HFFc6 (cell line): Measurements from ENCODE around the gene CRYBB3. TPM values are rescaled to one million over a fixed set of nuclear protein-coding genes. Genes with fewer than 3 reads are reported as not detected.

Experiments used
- DNase-seq: peaks from one replicate; pipeline ENCODE4 v3.0.0-alpha.2; 2018
- H3K27ac Mint-ChIP-seq: 2 replicates; pipeline ENCODE4 v1.8.0; 2020; ENCODE audit warnings: mild to moderate bottlenecking, mixed read lengths
- H3K27me3 Mint-ChIP-seq: 2 replicates; pipeline ENCODE4 v1.8.0; 2021; ENCODE audit warnings: mild to moderate bottlenecking, moderate library complexity, mixed read lengths; ENCODE audit not compliant: insufficient read depth
- H3K36me3 Mint-ChIP-seq: 2 replicates; pipeline ENCODE4 v1.8.0; 2021; ENCODE audit warnings: low read depth, mixed read lengths
- H3K4me1 Mint-ChIP-seq: 2 replicates; pipeline ENCODE4 v1.8.0; 2020; ENCODE audit warnings: low read depth, mixed read lengths
- H3K4me3 Mint-ChIP-seq: 2 replicates; pipeline ENCODE4 v1.8.0; 2020; ENCODE audit warnings: mild to moderate bottlenecking, moderate library complexity, mixed read lengths
- H3K9me3 Mint-ChIP-seq: 2 replicates; pipeline ENCODE4 v1.8.0; 2020; ENCODE audit warnings: mild to moderate bottlenecking, mixed read lengths
- total RNA-seq, 6 experiments: library from RNA; stranded (reverse); fragmentation: NEBNext Ultra II Directional; extraction: Animal tissue kit (Norgen Biotek cat#: 25700); gene quantifications; 2 replicates in 1 of 6; 3 replicates in 5 of 6; pipeline ENCODE4 v1.2.3, GENCODE V29; 2021
- TF ChIP-seq, protein P1 (sequence below): fragments of 200-600 bp; sonication (generic); IDR thresholded peaks from 2 replicates; pipeline ENCODE4 v1.5.0; 2021; ENCODE audit warnings: antibody characterized with exemption, mild to moderate bottlenecking

Gene CRYBB3
- total RNA-seq, 6 experiments from 2014 or later = not detected

- H3K27ac Mint-ChIP-seq = no peak overlapping the region
- peaks cover 34% of the 10 kb centered on the region for H3K9me3 Mint-ChIP-seq
- H3K4me1 Mint-ChIP-seq = no peaks in the 10 kb centered on the region; the same call in 1 of the 2 replicates
- TF ChIP-seq, protein P1, sequence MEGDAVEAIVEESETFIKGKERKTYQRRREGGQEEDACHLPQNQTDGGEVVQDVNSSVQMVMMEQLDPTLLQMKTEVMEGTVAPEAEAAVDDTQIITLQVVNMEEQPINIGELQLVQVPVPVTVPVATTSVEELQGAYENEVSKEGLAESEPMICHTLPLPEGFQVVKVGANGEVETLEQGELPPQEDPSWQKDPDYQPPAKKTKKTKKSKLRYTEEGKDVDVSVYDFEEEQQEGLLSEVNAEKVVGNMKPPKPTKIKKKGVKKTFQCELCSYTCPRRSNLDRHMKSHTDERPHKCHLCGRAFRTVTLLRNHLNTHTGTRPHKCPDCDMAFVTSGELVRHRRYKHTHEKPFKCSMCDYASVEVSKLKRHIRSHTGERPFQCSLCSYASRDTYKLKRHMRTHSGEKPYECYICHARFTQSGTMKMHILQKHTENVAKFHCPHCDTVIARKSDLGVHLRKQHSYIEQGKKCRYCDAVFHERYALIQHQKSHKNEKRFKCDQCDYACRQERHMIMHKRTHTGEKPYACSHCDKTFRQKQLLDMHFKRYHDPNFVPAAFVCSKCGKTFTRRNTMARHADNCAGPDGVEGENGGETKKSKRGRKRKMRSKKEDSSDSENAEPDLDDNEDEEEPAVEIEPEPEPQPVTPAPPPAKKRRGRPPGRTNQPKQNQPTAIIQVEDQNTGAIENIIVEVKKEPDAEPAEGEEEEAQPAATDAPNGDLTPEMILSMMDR = peak; percentile 25; the same call in 1 of the 2 replicates
- no peak for DNase-seq
- no peak overlapping the region for H3K4me3 Mint-ChIP-seq
- no peaks in the 10 kb centered on the region; the same call in 1 of the 2 replicates for H3K27me3 Mint-ChIP-seq
- H3K36me3 Mint-ChIP-seq = no peaks in the 10 kb centered on the region
Observed at GRCh38 chr22:25172153-25172552, 27.5 kb upstream of the CRYBB3 start.

DNA sequence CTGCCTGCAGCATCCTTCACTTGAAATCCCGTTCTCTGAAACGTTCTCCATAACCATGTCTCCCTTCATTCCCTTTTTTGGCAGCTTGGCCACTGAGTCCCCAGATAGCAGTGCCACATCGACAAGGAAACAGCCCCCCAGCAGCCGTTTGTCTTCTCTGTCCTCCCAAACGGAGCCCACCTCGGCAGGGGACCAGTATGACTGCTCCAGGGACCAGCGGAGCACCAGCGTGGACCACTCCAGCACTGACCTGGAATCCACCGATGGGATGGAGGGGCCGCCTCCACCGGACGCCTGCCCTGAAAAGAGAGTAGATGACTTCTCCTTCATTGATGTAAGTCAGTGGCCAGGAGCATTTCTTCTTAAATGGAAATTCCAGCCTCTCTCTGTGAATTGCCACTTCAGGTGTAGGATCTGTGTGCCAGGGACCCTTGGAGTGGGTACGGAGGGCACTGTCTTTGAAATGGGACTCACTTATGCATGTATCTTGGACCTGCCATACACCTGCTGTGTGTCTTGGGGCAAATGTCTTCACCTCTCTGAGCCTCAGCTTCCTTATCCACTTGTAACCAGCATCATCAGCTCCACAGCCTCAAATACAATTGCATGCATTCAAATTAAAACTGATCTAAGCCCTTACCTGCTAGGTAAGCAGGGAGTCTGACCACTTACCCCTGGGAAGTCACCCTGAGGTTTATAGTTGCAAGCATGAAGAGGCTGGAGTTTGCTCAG, 25.3 kb upstream of the CRYBB3 start:
- DNase-seq = no peak
- H3K9me3 Mint-ChIP-seq = peaks cover 35% of the 10 kb centered on the region

GRCh38 chr22:25174888-25175411, 24.7 kb upstream of the CRYBB3 start:
- Mint-ChIP-seq H3K4me1 (no peaks in the 10 kb centered on the region; the same call in 1 of the 2 replicates), H3K36me3 (peaks cover 6% of the 10 kb centered on the region), H3K27ac (no peak overlapping the region), H3K4me3 (no peak overlapping the region), H3K9me3 (peaks cover 41% of the 10 kb centered on the region), H3K27me3 (no peaks in the 10 kb centered on the region; the same call in 1 of the 2 replicates)
- TF ChIP-seq, protein P1 = no peak
- DNase-seq = no peak

More for the DNA sequence above, 25.3 kb upstream of the CRYBB3 start:
- TF ChIP-seq, protein P1 = no peak
- peaks cover under 1% of the 10 kb centered on the region; the same call in 1 of the 2 replicates for H3K36me3 Mint-ChIP-seq
- H3K27ac Mint-ChIP-seq = no peak overlapping the region
- H3K27me3 Mint-ChIP-seq = no peaks in the 10 kb centered on the region; the same call in 1 of the 2 replicates
- no peak overlapping the region for H3K4me3 Mint-ChIP-seq
- H3K4me1 Mint-ChIP-seq = no peaks in the 10 kb centered on the region; the same call in 1 of the 2 replicates

- Mint-ChIP-seq H3K27me3 (peaks cover 2% of the 10 kb centered on the region), H3K27ac (no peak overlapping the region), H3K9me3 (peaks cover 35% of the 10 kb centered on the region), H3K4me3 (no peak overlapping the region), H3K4me1 (no peaks in the 10 kb centered on the region; the same call in 1 of the 2 replicates), H3K36me3 (peaks cover 8% of the 10 kb centered on the region)
- no peak for DNase-seq
- TF ChIP-seq, protein P1 = no peak
Observed at GRCh38 chr22:25176175-25176574, 23.5 kb upstream of the CRYBB3 start.

- H3K27me3 Mint-ChIP-seq = peaks cover 2% of the 10 kb centered on the region
- no peak overlapping the region for H3K4me3 Mint-ChIP-seq
- H3K27ac Mint-ChIP-seq = no peak overlapping the region
- no peak for DNase-seq
- TF ChIP-seq, protein P1 = no peak
- peaks cover 8% of the 10 kb centered on the region for H3K36me3 Mint-ChIP-seq
- no peaks in the 10 kb centered on the region; the same call in 1 of the 2 replicates for H3K4me1 Mint-ChIP-seq
- H3K9me3 Mint-ChIP-seq = peaks cover 35% of the 10 kb centered on the region
Observed at GRCh38 chr22:25176799-25177198, 22.9 kb upstream of the CRYBB3 start.
